Measurements from ENCODE around the gene PIK3CD. TPM values are rescaled to one million over a fixed set of nuclear protein-coding genes. Genes with fewer than 3 reads are reported as not detected.
A peak's percentile ranks its signal among the peaks of the same experiment; 100 is the strongest.

PIK3CD gene
- total and polyA plus RNA-seq, 8 donors, result 5.1 to 44.2 (median 6.1) TPM

- ATAC-seq (no peak), DNase-seq (no peak)
- Histone ChIP-seq H3K9me3 (peaks cover 0 to 8% of the 10 kb centered on the region in 2 donors), H3K36me3 (peaks cover 0 to 94% of the 10 kb centered on the region in 2 donors), H3K4me1 (peaks cover 0 to 23% of the 10 kb centered on the region in 2 donors), H3K4me3 (no peak overlapping the region), H3K27ac (no peak overlapping the region), H3K27me3 (no peaks in the 10 kb centered on the region)
- intact Hi-C loops (cut with DNase I), result loop anchor here in 1 of 2 donors (10.0 kb wide), 1 partner anchor 98 kb away; no protein-coding TSS in a partner anchor
- no peak for TF ChIP-seq CTCF (IDR thresholded peaks at IDR 0.05)
These were observed 70.8 kb downstream of the PIK3CD start for GRCh38 chr1:9722378-9722749.

- H3K4me1 ChIP-seq, result peaks cover 0 to 15% of the 10 kb centered on the region in 2 donors
- TF ChIP-seq CTCF (IDR thresholded peaks at IDR 0.05), result no peak
- no peak overlapping the region for H3K4me3 ChIP-seq
- no peak overlapping the region for H3K27ac ChIP-seq
- H3K9me3 ChIP-seq, result peaks cover 0 to 8% of the 10 kb centered on the region in 2 donors
- no peak for ATAC-seq
- peaks cover 0 to 96% of the 10 kb centered on the region in 2 donors for H3K36me3 ChIP-seq
- intact Hi-C loops (cut with DNase I), result loop anchor here in 1 of 2 donors (10.0 kb wide), 1 partner anchor 98 kb away; no protein-coding TSS in a partner anchor
- H3K27me3 ChIP-seq, result no peaks in the 10 kb centered on the region
- no peak for DNase-seq
These were observed 71.7 kb downstream of the PIK3CD start for GRCh38 chr1:9723068-9723805.

- intact Hi-C loops (cut with DNase I), result loop anchor here in 1 of 2 donors (10.0 kb wide), 1 partner anchor 99 kb away; no protein-coding TSS in a partner anchor
- DNase-seq, result no peak
- no peak overlapping the region for H3K27ac ChIP-seq
- no peak overlapping the region for H3K4me3 ChIP-seq
- peaks cover 0 to 96% of the 10 kb centered on the region in 2 donors for H3K36me3 ChIP-seq
- no peak for TF ChIP-seq CTCF (IDR thresholded peaks at IDR 0.05)
- H3K27me3 ChIP-seq, result no peaks in the 10 kb centered on the region
- H3K9me3 ChIP-seq, result peaks cover 0 to 8% of the 10 kb centered on the region in 2 donors
- no peak for ATAC-seq
- H3K4me1 ChIP-seq, result peaks cover 0 to 8% of the 10 kb centered on the region in 2 donors
These were observed 72.4 kb downstream of the PIK3CD start for GRCh38 chr1:9723926-9724325.

GRCh38 chr1:9724706-9725476 is 73.4 kb downstream of the PIK3CD start:
- peaks cover 0 to 97% of the 10 kb centered on the region in 2 donors for H3K36me3 ChIP-seq
- peak; percentile 89 for ATAC-seq

More at GRCh38 chr1:9724706-9725476, 73.4 kb downstream of the PIK3CD start:
- DNase-seq, result peak in 2 of 4 donors; percentile 22 to 91
- Histone ChIP-seq H3K27ac (no peak overlapping the region), H3K4me3 (no peak overlapping the region), H3K9me3 (peaks cover 0 to 8% of the 10 kb centered on the region in 2 donors), H3K27me3 (no peaks in the 10 kb centered on the region), H3K4me1 (no peaks in the 10 kb centered on the region)
- peak; percentile 75 to 94 for TF ChIP-seq CTCF (IDR thresholded peaks at IDR 0.05)
- intact Hi-C loops (cut with DNase I), result loop anchor here in 1 of 2 donors (10.0 kb wide), 1 partner anchor 100 kb away; no protein-coding TSS in a partner anchor

Data from left lung (tissue), 10 donors.